GM23248 (cell line): ENCODE measurements around the gene TAS2R3. TPM values are rescaled to one million over a fixed set of nuclear protein-coding genes. Genes with fewer than 3 reads are reported as not detected.
"Not testable (repeated sequence)": the region's sequence is repeated elsewhere in the genome, so short reads cannot be mapped to it uniquely, and the experiment has no call there.

Experiments used
- DNase-seq: peaks from one replicate; pipeline ENCODE4 v3.0.0-alpha.2; 2015
- H2AFZ ChIP-seq: fragments of 200-600 bp; sonication (generic); 2 replicates; pipeline ENCODE4 v1.6.1; 2016; ENCODE audit warnings: antibody characterized with exemption
- H3F3A ChIP-seq: fragments of 200-600 bp; sonication (generic); 2 replicates; pipeline ENCODE4 v1.6.1; 2016; ENCODE audit warnings: mild to moderate bottlenecking, antibody characterized with exemption, mixed run types; ENCODE audit not compliant: insufficient read depth
- H3K27ac ChIP-seq: fragments of 200-600 bp; sonication (generic); 2 replicates; pipeline ENCODE4 v1.5.1; 2016; ENCODE audit warnings: mild to moderate bottlenecking
- H3K27me3 ChIP-seq: fragments of 200-600 bp; sonication (generic); replicated peaks from 2 replicates; pipeline ENCODE4 v1.6.1; 2016; ENCODE audit warnings: mild to moderate bottlenecking; ENCODE audit not compliant: insufficient read depth
- H3K36me3 ChIP-seq: fragments of 200-600 bp; sonication (generic); 2 replicates; pipeline ENCODE4 v1.6.1; 2016; ENCODE audit warnings: low read depth, mild to moderate bottlenecking
- H3K4me1 ChIP-seq: fragments of 200-600 bp; sonication (generic); 2 replicates; pipeline ENCODE4 v1.6.1; 2016; ENCODE audit warnings: mild to moderate bottlenecking; ENCODE audit not compliant: insufficient read depth
- H3K4me2 ChIP-seq: fragments of 200-600 bp; sonication (generic); one replicate; pipeline ENCODE4 v1.6.1; 2016; ENCODE audit warnings: mild to moderate bottlenecking; ENCODE audit not compliant: unreplicated experiment
- H3K4me3 ChIP-seq: fragments of 200-600 bp; sonication (generic); 2 replicates; pipeline ENCODE4 v1.5.1; 2016; ENCODE audit warnings: mild to moderate bottlenecking
- H3K79me2 ChIP-seq: fragments of 200-600 bp; sonication (generic); 2 replicates; pipeline ENCODE4 v1.6.1; 2016; ENCODE audit warnings: mild to moderate bottlenecking; ENCODE audit not compliant: insufficient read depth
- H3K9ac ChIP-seq: fragments of 200-600 bp; sonication (generic); 2 replicates; pipeline ENCODE4 v1.6.1; 2016; ENCODE audit warnings: mild to moderate bottlenecking
- H3K9me2 ChIP-seq: fragments of 200-600 bp; sonication (generic); 2 replicates; pipeline ENCODE4 v1.6.1; 2016; ENCODE audit warnings: mixed run types, mild to moderate bottlenecking, moderate library complexity; ENCODE audit not compliant: insufficient read depth
- H3K9me3 ChIP-seq: fragments of 200-600 bp; sonication (generic); one replicate; pipeline ENCODE4 v1.6.1; 2017; ENCODE audit warnings: low read depth
- H4K20me1 ChIP-seq: fragments of 200-600 bp; sonication (generic); 2 replicates; pipeline ENCODE4 v1.6.0; 2016; ENCODE audit not compliant: insufficient read depth
- EZH2 ChIP-seq: fragments of 200-600 bp; sonication (generic); IDR thresholded peaks from 2 replicates; pipeline ENCODE4 v1.6.1; 2018; ENCODE audit warnings: antibody characterized with exemption, mild to moderate bottlenecking; ENCODE audit not compliant: insufficient read depth, poor library complexity, severe bottlenecking
- EZH2phosphoT487 ChIP-seq: fragments of 200-600 bp; sonication (generic); IDR thresholded peaks from 2 replicates; pipeline ENCODE4 v1.6.1; 2018; ENCODE audit warnings: antibody characterized with exemption, moderate library complexity, mild to moderate bottlenecking, low read depth; ENCODE audit not compliant: insufficient read depth
- WGBS, 2 experiments: methylation state at CpG; one replicate each; pipeline ENCODE4 v1.1.6; 2015 to 2017; ENCODE audit warnings: low lambda C conversion rate in 2 of 2, low coverage in 1 of 2; ENCODE audit errors: missing lambda C conversion rate in 2 of 2; 5-methylcytosine and 5-hydroxymethylcytosine counted together
- in situ Hi-C: fragments of 300-500 bp; cut with MboI; formaldehyde crosslinking; loops from 2 replicates; pipeline ENCODE4 v1.15.0; 2020
- polyA plus RNA-seq: library from polyadenylated mRNA; unstranded; fragments of >200 nt; fragmentation: Nextera tagmentation; extraction: Ambion mirVana; gene quantifications from 2 replicates; pipeline ENCODE4 v1.2.1, GENCODE V29; 2016
- total RNA-seq: library from RNA; depleted of rRNA; stranded (reverse); fragments of >200 nt; shearing (Covaris generic); gene quantifications from 2 replicates; pipeline ENCODE4 v1.2.3, GENCODE V29; 2014

Gene TAS2R3
- total and polyA plus RNA-seq, 2 experiments from 2014 or later = not detected

DNA sequence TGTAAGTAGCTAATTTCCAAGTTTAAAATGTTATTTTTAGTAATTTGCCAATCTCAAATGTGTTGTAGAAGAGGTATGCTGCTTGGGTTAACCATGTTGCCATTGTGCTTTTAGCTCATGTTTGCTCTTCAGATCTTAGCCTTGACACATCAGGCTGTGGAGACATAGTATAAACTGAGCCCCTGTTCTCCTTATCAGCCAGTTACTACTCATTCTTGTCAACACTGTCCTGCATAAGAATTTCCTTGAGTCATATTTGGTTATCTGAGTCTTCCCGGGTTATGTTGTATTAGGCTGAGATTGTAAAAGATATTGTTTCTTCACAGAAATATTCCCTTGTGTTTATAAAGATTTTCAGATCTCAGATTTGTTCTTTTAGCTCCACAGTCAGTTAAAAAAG is 21.7 kb upstream of the TAS2R3 start:
- Histone ChIP-seq H3K79me2 (peaks cover 67% of the 10 kb centered on the region), H3K27me3 (no peaks in the 10 kb centered on the region), H3F3A (peaks cover 3% of the 10 kb centered on the region; the same call in 1 of the 2 replicates), H3K9me3 (no peaks in the 10 kb centered on the region), H3K36me3 (peaks cover 61% of the 10 kb centered on the region), H2AFZ (no peak overlapping the region), H3K9me2 (no peaks in the 10 kb centered on the region), H3K4me1 (peaks cover 11% of the 10 kb centered on the region), H3K4me2 (no peak overlapping the region), H3K4me3 (no peak overlapping the region), H3K9ac (no peak overlapping the region), H4K20me1 (no peaks in the 10 kb centered on the region), H3K27ac (no peak overlapping the region)
- TF ChIP-seq EZH2phosphoT487 = no peak
- no peak for TF ChIP-seq EZH2
- in situ Hi-C loops = no loop called here
- 93 to 94% methylated on average over 1 of the region's 1 CpG for WGBS, 2 experiments
- no peak for DNase-seq

GRCh38 chr7:141744131-141744530 is 19.8 kb upstream of the TAS2R3 start:
- Histone ChIP-seq H3K4me2 (no peak overlapping the region), H3K4me1 (peaks cover 6% of the 10 kb centered on the region; the same call in 1 of the 2 replicates), H3K4me3 (no peak overlapping the region), H3K9ac (no peak overlapping the region), H3K79me2 (peaks cover 57% of the 10 kb centered on the region), H3K27ac (no peak overlapping the region), H3K9me3 (no peaks in the 10 kb centered on the region), H3K27me3 (no peaks in the 10 kb centered on the region), H3F3A (no peaks in the 10 kb centered on the region), H4K20me1 (no peaks in the 10 kb centered on the region), H3K36me3 (peaks cover 73% of the 10 kb centered on the region), H3K9me2 (no peaks in the 10 kb centered on the region), H2AFZ (no peak overlapping the region)
- in situ Hi-C loops = no loop called here
- no peak for TF ChIP-seq EZH2phosphoT487
- DNase-seq = peak; percentile 6
- WGBS, 2 experiments = 3 to 6% methylated on average over 2 of the region's 2 CpGs

DNA sequence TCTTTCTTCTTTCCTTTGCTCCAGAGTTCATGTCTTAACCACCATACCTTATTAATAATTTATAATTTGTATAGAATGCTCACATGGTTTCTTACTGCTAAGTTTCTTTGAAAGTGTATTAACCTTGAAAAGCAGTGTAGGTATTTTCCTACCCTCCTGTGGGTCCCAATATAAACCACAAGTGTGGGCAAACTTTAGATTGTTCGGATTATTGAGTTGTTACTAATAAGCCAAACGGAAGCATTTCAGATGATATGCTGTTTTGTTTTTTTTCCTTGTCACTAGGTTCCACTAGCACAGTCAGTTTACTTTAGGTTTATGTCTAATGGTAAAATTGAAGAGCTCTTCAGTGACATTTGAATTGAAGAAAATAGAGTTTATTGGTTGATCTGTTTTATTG is 15.5 kb upstream of the TAS2R3 start:
- Histone ChIP-seq H2AFZ (no peak overlapping the region), H3K4me1 (no peaks in the 10 kb centered on the region), H3K9me2 (no peaks in the 10 kb centered on the region), H3K36me3 (peaks cover 88% of the 10 kb centered on the region), H3K4me2 (no peak overlapping the region), H3F3A (peaks cover 5% of the 10 kb centered on the region; the same call in 1 of the 2 replicates), H3K27ac (no peak overlapping the region), H3K9ac (no peak overlapping the region), H3K79me2 (peaks cover 16% of the 10 kb centered on the region), H3K27me3 (no peaks in the 10 kb centered on the region), H3K4me3 (no peak overlapping the region), H4K20me1 (no peaks in the 10 kb centered on the region), H3K9me3 (peaks cover 3% of the 10 kb centered on the region)
- WGBS, 2 experiments = 95 to 99% methylated on average over 2 of the region's 2 CpGs
- DNase-seq = no peak
- in situ Hi-C loops = no loop called here
- TF ChIP-seq EZH2phosphoT487 = no peak

GRCh38 chr7:141751904-141752303 is 12.0 kb upstream of the TAS2R3 start:
- H3K4me1 ChIP-seq, H3K9me3 ChIP-seq, H4K20me1 ChIP-seq, H3K27me3 ChIP-seq, H3K27ac ChIP-seq, H3K9me2 ChIP-seq, H3K4me3 ChIP-seq, H3F3A ChIP-seq, in situ Hi-C loops, H3K4me2 ChIP-seq, H3K9ac ChIP-seq, H3K79me2 ChIP-seq, H2AFZ ChIP-seq: not testable (repeated sequence)
- H3K36me3 ChIP-seq = peaks cover 64% of the 10 kb centered on the region
- DNase-seq = peak; percentile 15
- WGBS, 2 experiments = 96 to 98% methylated on average over 10 of the region's 10 CpGs

- Histone ChIP-seq H3K27ac (no peak overlapping the region), H3K36me3 (peaks cover 61% of the 10 kb centered on the region), H3F3A (peaks cover 5% of the 10 kb centered on the region; the same call in 1 of the 2 replicates), H3K4me1 (no peaks in the 10 kb centered on the region), H2AFZ (no peak overlapping the region), H3K9me3 (peaks cover 3% of the 10 kb centered on the region), H3K4me3 (no peak overlapping the region), H3K9me2 (no peaks in the 10 kb centered on the region), H3K4me2 (no peak overlapping the region), H3K9ac (no peak overlapping the region), H3K27me3 (no peaks in the 10 kb centered on the region), H4K20me1 (no peaks in the 10 kb centered on the region), H3K79me2 (no peaks in the 10 kb centered on the region; the same call in 1 of the 2 replicates)
- 96% methylated on average over 13 of the region's 13 CpGs for WGBS, 2 experiments
- TF ChIP-seq EZH2phosphoT487 = no peak
- DNase-seq = no peak
- in situ Hi-C loops = no loop called here
These were observed 11.3 kb upstream of the TAS2R3 start for GRCh38 chr7:141752634-141753033.
